ENCODE measurements around the gene PLA2G4A.

The PLA2G4A gene

DNA sequence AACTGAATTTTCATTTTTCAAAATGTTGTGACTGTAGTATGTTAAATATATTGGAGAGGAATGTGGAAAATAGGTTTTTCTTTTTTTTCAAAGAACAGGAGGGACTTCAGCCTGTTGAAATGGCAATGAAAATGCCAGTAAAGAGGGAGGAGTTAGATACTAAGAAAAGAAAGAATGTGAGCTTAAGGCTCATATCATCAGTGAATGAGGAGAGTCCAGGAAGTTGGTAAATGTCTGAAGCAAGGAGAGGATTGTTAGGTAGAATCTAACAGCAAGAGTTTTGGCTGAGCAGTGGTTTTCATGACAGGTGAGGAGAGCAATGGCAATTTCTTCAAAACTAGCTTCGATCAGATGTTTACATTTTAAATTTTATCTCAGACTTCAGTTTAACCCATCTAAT, 43.0 kb downstream of the PLA2G4A start:
- no peak overlapping the region for H3K4me3 ChIP-seq (ENCODE audit: low read depth, low read length)
- no peak for DNase-seq (ENCODE audit: low read depth)
- TF ChIP-seq, protein P1, sequence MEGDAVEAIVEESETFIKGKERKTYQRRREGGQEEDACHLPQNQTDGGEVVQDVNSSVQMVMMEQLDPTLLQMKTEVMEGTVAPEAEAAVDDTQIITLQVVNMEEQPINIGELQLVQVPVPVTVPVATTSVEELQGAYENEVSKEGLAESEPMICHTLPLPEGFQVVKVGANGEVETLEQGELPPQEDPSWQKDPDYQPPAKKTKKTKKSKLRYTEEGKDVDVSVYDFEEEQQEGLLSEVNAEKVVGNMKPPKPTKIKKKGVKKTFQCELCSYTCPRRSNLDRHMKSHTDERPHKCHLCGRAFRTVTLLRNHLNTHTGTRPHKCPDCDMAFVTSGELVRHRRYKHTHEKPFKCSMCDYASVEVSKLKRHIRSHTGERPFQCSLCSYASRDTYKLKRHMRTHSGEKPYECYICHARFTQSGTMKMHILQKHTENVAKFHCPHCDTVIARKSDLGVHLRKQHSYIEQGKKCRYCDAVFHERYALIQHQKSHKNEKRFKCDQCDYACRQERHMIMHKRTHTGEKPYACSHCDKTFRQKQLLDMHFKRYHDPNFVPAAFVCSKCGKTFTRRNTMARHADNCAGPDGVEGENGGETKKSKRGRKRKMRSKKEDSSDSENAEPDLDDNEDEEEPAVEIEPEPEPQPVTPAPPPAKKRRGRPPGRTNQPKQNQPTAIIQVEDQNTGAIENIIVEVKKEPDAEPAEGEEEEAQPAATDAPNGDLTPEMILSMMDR (IDR thresholded peaks at IDR 0.05; ENCODE audit: low read depth, low read length, missing control alignments): no peak

DNA sequence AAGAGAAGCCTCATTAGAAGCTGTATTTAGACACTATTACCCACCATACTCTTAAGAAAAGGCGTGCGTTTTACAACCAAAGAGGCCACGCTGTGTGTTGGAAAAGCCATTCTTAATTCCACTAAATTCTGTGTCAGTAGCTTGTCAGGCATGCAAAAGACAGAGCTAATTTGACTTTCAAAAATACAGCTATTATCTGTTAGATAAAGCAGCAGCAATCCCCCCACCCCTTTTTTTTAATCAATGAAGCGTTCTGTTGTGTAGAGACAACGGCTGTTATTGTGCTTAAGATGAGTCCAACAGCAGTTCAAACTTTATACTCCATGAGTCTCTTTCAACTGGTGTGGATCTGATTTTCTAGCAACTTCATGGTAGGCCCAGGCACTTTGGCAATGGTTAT, 43.5 kb downstream of the PLA2G4A start:
- no peak for DNase-seq (ENCODE audit: low read depth)
- TF ChIP-seq, protein P1 (IDR thresholded peaks at IDR 0.05; ENCODE audit: low read depth, low read length, missing control alignments): no peak
- H3K4me3 ChIP-seq (ENCODE audit: low read depth, low read length): no peak overlapping the region

DNA sequence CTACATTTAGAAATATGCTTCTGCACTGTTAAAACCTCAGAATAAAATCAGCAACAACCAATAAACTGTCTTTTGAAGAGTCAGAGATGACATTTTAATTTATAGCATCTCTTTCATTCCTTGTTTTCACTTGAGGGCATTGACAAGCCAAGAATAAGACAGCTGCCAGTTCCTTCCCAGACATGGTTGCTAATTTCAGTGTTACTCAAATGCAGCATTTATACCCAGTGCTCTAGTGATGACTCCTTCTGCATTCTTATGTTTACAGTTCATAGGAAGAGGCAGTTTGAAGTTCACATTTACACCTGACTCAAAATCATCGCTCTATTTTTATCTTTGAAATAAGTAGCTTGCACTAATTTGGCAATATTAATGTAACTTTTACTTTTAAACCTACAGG, 44.9 kb downstream of the PLA2G4A start:
- TF ChIP-seq, protein P1 (IDR thresholded peaks at IDR 0.05; ENCODE audit: low read depth, low read length, missing control alignments): no peak

DNA sequence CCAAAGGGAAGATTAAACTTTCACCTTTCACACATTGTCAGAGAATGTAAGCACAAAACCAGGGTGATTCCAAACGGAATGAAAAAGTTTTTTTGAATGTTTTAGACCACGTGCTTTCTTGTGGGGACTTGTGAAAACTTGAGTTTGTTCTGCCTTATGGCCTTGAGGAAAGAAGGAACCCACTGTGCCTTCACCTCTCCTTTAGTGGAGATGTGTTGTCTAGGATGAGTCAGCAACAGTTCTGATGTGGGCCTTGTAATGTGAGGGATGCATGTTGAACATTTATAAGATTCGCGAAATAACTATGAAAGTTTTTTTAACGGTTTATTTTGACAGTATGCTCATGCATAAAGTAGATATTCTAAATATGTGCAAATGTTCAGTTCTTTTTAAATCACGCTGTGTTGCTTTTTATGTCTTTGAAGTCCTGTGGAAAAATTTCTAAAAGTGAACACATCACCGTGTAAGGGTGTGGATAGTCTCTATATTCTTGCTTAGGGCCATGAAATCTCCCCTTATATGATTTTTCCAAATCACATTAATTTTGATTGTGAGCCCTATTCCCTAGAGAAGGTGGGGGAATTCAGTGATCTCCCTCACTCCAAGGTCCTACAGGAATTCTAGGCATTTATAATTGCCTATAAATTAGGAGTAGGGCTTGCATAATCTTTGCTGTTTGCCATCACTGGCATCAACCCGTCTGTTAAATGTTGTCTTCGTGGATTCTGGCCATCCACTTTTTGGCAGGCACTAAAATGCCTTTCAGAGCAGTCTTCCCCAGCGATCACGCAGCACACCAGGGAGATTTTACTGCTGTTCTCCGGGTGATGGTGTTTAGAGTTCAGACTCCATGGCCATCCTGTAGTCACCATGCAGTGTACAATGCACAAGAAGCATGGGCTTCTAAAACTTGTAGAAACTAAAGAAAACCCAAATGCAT, 47.4 kb downstream of the PLA2G4A start:
- no peak for DNase-seq (ENCODE audit: low read depth)
- TF ChIP-seq, protein P1 (IDR thresholded peaks at IDR 0.05; ENCODE audit: low read depth, low read length, missing control alignments): no peak
- H3K4me3 ChIP-seq (ENCODE audit: low read depth, low read length): no peak overlapping the region

More for the DNA sequence above, 44.9 kb downstream of the PLA2G4A start:
- DNase-seq (ENCODE audit: low read depth): no peak
- H3K4me3 ChIP-seq (ENCODE audit: low read depth, low read length): no peak overlapping the region

DNA sequence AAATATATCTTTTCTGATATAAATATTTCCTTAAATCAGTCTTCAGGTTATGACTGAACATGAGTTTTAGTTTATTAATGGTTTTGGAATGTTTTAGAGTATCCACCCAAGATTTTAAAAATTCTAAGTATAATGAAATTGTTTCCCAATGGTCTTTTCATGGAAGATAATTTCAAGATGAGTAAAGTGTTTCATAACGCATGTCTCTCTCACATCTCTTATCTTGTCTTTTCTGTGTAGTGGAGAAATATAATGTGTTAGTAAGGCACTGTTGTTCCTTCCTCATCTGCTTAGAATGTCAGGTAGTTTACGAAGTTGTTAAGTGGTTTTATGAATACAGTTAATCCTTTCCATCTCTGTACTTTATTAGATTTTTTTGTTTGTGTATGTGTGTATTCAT, 49.6 kb downstream of the PLA2G4A start:
- DNase-seq (ENCODE audit: low read depth): no peak
- no peak overlapping the region for H3K4me3 ChIP-seq (ENCODE audit: low read depth, low read length)
- TF ChIP-seq, protein P1 (IDR thresholded peaks at IDR 0.05; ENCODE audit: low read depth, low read length, missing control alignments): no peak

DNA sequence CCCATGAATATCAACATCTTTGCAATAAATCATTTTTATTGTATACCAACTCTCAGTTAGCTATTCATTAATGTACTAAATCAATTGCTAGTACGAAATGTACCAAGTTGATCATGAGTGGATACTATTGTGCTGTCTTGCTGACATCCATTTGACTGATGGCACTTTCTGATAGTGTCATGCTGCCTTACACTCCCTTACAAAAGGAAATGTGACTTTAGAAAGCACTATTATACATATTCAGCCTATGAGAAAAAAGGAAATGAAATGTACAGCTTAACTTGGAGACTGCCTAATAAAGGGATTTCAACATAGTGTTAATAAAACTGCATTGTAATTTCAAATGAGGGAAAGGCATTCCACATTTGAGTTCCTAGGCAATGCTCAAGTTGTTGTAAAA, 52.2 kb downstream of the PLA2G4A start:
- H3K4me3 ChIP-seq (ENCODE audit: low read depth, low read length): no peak overlapping the region

More for the DNA sequence above, 52.2 kb downstream of the PLA2G4A start:
- DNase-seq (ENCODE audit: low read depth): no peak
- TF ChIP-seq, protein P1 (IDR thresholded peaks at IDR 0.05; ENCODE audit: low read depth, low read length, missing control alignments): no peak

Data from GM12864 (cell line).